Measurements from ENCODE around the gene CCDC50.

CCDC50 gene

GRCh38 chr3:191316876-191317603 lies 12.2 kb upstream of the CCDC50 start:
- DNase-seq (ENCODE audit: low read depth in 1 of 2, low spot score in 1 of 2): no peak

- DNase-seq (ENCODE audit: low read depth in 1 of 2, low spot score in 1 of 2): no peak
These were observed 8.9 kb upstream of the CCDC50 start for GRCh38 chr3:191320316-191320715.

- no peak for DNase-seq (ENCODE audit: low read depth in 1 of 2, low spot score in 1 of 2)
These were observed 8.0 kb upstream of the CCDC50 start for GRCh38 chr3:191321019-191321767.

GRCh38 chr3:191324936-191325335 lies 4.3 kb upstream of the CCDC50 start:
- no peak for DNase-seq (ENCODE audit: low read depth in 1 of 2, low spot score in 1 of 2)

GRCh38 chr3:191327526-191327925 lies 1.7 kb upstream of the CCDC50 start:
- no peak for DNase-seq (ENCODE audit: low read depth in 1 of 2, low spot score in 1 of 2)

- DNase-seq (ENCODE audit: low read depth in 1 of 2, low spot score in 1 of 2): no peak
These were observed 722 bp upstream of the CCDC50 start for GRCh38 chr3:191328383-191328961.

- no peak for DNase-seq (ENCODE audit: low read depth in 1 of 2, low spot score in 1 of 2)
These were observed 698 bp downstream of the CCDC50 start, which contains the start of gene UTS2B for GRCh38 chr3:191329654-191330529. UTS2B (minus strand) TSS chr3:191330526; CDS start chr3:191282189, 48,337 bp downstream.

GRCh38 chr3:191330530-191331048 lies 1.4 kb downstream of the CCDC50 start:
- DNase-seq (ENCODE audit: low read depth in 1 of 2, low spot score in 1 of 2): no peak

- no peak for DNase-seq (ENCODE audit: low read depth in 1 of 2, low spot score in 1 of 2)
These were observed 2.2 kb downstream of the CCDC50 start for GRCh38 chr3:191331388-191331787.

GRCh38 chr3:191333298-191333880 lies 4.2 kb downstream of the CCDC50 start:
- no peak for DNase-seq (ENCODE audit: low read depth in 1 of 2, low spot score in 1 of 2)

GRCh38 chr3:191334346-191334893 lies 5.2 kb downstream of the CCDC50 start:
- no peak for DNase-seq (ENCODE audit: low read depth in 1 of 2, low spot score in 1 of 2)

GRCh38 chr3:191336833-191337232 lies 7.6 kb downstream of the CCDC50 start:
- no peak for DNase-seq (ENCODE audit: low read depth in 1 of 2, low spot score in 1 of 2)

GRCh38 chr3:191338177-191338488 lies 8.9 kb downstream of the CCDC50 start:
- DNase-seq (ENCODE audit: low read depth in 1 of 2, low spot score in 1 of 2): no peak

GRCh38 chr3:191339316-191339917 lies 10.2 kb downstream of the CCDC50 start:
- no peak for DNase-seq (ENCODE audit: low read depth in 1 of 2, low spot score in 1 of 2)

- DNase-seq (ENCODE audit: low read depth in 1 of 2, low spot score in 1 of 2): no peak
These were observed 11.2 kb downstream of the CCDC50 start for GRCh38 chr3:191340351-191340750.

GRCh38 chr3:191340966-191341365 lies 11.8 kb downstream of the CCDC50 start:
- DNase-seq (ENCODE audit: low read depth in 1 of 2, low spot score in 1 of 2): no peak

- no peak for DNase-seq (ENCODE audit: low read depth in 1 of 2, low spot score in 1 of 2)
These were observed 12.8 kb downstream of the CCDC50 start for GRCh38 chr3:191342006-191342405.

GRCh38 chr3:191342411-191342810 lies 13.2 kb downstream of the CCDC50 start:
- DNase-seq (ENCODE audit: low read depth in 1 of 2, low spot score in 1 of 2): no peak

GRCh38 chr3:191343115-191343514 lies 13.9 kb downstream of the CCDC50 start:
- DNase-seq (ENCODE audit: low read depth in 1 of 2, low spot score in 1 of 2): no peak

GRCh38 chr3:191343913-191344312 lies 14.7 kb downstream of the CCDC50 start:
- no peak for DNase-seq (ENCODE audit: low read depth in 1 of 2, low spot score in 1 of 2)
